Prostate gland (tissue), 2 donors: ENCODE measurements around the gene GRID2. TPM values are rescaled to one million over a fixed set of nuclear protein-coding genes. Genes with fewer than 3 reads are reported as not detected.

Experiments used
- DNase-seq: peaks from one replicate; pipeline ENCODE4 v3.0.0-alpha.2; 2019; ENCODE audit warnings: low spot score
- H3K27ac ChIP-seq, 2 donors: fragments of 200-600 bp; sonication (generic); 2 replicates each; pipeline ENCODE4 v1.5.1; 2017 to 2019
- H3K27me3 ChIP-seq: fragments of 200-600 bp; sonication (generic); replicated peaks from 2 replicates; pipeline ENCODE4 v1.5.1; 2019; ENCODE audit not compliant: insufficient read depth
- H3K36me3 ChIP-seq, 2 donors: fragments of 200-600 bp; sonication (generic); 1 replicate in 1 of 2; 2 replicates in 1 of 2; pipeline versions ENCODE4 v1.5.1 to v1.8.1; 2017 to 2019
- H3K4me1 ChIP-seq: fragments of 200-600 bp; sonication (generic); replicated peaks from 2 replicates; pipeline ENCODE4 v1.5.1; 2019
- H3K4me3 ChIP-seq, 2 donors: fragments of 200-600 bp; sonication (generic); 2 replicates each; pipeline ENCODE4 v1.5.1; 2017 to 2019
- H3K9me3 ChIP-seq: fragments of 200-600 bp; sonication (generic); 2 replicates; pipeline ENCODE4 v1.5.1; 2017
- POLR2A ChIP-seq: fragments of 450-650 bp; IDR thresholded peaks from one replicate; pipeline ENCODE4 v1.6.1; 2016; ENCODE audit warnings: antibody characterized with exemption, mild to moderate bottlenecking
- POLR2AphosphoS5 ChIP-seq: sonication (generic); formaldehyde crosslinking; IDR thresholded peaks from one replicate; pipeline ENCODE4 v1.6.1; 2017; ENCODE audit warnings: antibody characterized with exemption
- WGBS: methylation state at CpG from one replicate; pipeline ENCODE4 v1.1.5; 2018; 5-methylcytosine and 5-hydroxymethylcytosine counted together
- intact Hi-C: fragments of 100-400 bp; cut with DNase I; formaldehyde crosslinking; loops from one replicate; pipeline ENCODE4 v1.14.2; 2022
- total RNA-seq, 2 donors: library from RNA; depleted of rRNA; stranded (reverse); fragments of >200 nt; gene quantifications; one replicate each; pipeline ENCODE4 v1.1.0, GENCODE V29; 2016
- TF ChIP-seq, protein P1 (sequence below), 4 experiments: fragments of 200-600 bp in 2 of 4; fragments of 450-650 bp in 2 of 4; sonication (generic) in 2 of 4; IDR thresholded peaks; 1 replicate in 3 of 4; 2 replicates in 1 of 4; pipeline ENCODE4 v1.5.1; 2016 to 2019; ENCODE audit warnings: antibody characterized with exemption in 4 of 4, mild to moderate bottlenecking in 2 of 4, moderate library complexity in 2 of 4

Gene GRID2
- total RNA-seq, 2 donors from 2014 or later, result 0.09 to 11.0 TPM

DNA sequence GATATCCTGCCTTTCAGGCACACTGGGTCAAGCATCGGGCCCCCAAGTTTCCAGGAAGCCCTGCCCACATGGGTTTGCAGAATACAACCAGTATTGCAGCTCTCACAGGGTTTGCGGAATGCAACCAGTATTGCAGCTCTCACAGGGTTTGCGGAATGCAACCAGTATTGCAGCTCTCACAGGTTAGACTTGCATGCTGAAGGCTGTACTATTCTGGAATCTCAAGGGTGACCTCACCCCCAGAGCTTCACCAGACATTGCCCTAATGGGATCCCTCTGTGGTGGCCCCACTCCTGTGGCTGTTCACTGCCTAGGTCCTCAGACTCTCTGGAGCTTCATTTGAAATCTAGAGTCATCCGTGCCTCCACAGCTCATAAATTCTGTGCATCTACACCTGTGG lies 884.1 kb downstream of the GRID2 start:
- no peaks in the 10 kb centered on the region for H3K4me1 ChIP-seq
- H3K4me3 ChIP-seq, result no peak overlapping the region
- H3K9me3 ChIP-seq, result no peaks in the 10 kb centered on the region
- no peaks in the 10 kb centered on the region for H3K27me3 ChIP-seq
- DNase-seq, result no peak
- 92% methylated on average over 4 of the region's 4 CpGs for WGBS
- TF ChIP-seq, protein P1, sequence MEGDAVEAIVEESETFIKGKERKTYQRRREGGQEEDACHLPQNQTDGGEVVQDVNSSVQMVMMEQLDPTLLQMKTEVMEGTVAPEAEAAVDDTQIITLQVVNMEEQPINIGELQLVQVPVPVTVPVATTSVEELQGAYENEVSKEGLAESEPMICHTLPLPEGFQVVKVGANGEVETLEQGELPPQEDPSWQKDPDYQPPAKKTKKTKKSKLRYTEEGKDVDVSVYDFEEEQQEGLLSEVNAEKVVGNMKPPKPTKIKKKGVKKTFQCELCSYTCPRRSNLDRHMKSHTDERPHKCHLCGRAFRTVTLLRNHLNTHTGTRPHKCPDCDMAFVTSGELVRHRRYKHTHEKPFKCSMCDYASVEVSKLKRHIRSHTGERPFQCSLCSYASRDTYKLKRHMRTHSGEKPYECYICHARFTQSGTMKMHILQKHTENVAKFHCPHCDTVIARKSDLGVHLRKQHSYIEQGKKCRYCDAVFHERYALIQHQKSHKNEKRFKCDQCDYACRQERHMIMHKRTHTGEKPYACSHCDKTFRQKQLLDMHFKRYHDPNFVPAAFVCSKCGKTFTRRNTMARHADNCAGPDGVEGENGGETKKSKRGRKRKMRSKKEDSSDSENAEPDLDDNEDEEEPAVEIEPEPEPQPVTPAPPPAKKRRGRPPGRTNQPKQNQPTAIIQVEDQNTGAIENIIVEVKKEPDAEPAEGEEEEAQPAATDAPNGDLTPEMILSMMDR (IDR thresholded peaks at IDR 0.05), result no peak
- no peak for TF ChIP-seq POLR2AphosphoS5
- no peak for TF ChIP-seq POLR2A
- no peaks in the 10 kb centered on the region for H3K36me3 ChIP-seq
- intact Hi-C loops, result no loop called here
- no peak overlapping the region for H3K27ac ChIP-seq

DNA sequence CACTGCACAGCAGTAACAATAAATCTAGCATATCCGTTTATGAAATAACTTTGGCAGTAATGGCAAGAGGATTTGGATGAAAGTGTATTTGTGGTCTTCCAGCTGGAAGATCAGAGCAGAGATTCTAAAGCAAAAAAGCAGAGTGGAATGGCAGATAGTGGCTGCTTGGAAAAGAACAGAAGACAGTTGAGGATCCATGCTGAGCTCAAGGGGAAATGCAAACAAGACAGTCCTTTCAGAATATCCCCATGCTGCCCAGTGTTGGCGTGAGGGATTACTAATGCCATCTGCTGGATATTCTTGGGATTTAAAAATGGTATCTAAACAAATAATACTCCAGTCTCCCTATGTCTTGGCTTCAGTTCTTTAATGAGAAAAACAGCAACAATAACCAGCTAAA lies 895.7 kb downstream of the GRID2 start:
- no peaks in the 10 kb centered on the region for H3K36me3 ChIP-seq
- TF ChIP-seq POLR2A, result no peak
- TF ChIP-seq, protein P1 (IDR thresholded peaks at IDR 0.05), result peak in 3 of 4 experiments; percentile 20 to 52 (median 49)
- no peak overlapping the region for H3K4me3 ChIP-seq
- 20% methylated on average over 2 of the region's 2 CpGs for WGBS
- no peak for DNase-seq
- no peak overlapping the region for H3K27ac ChIP-seq
- no peaks in the 10 kb centered on the region for H3K4me1 ChIP-seq
- no peaks in the 10 kb centered on the region for H3K9me3 ChIP-seq
- H3K27me3 ChIP-seq, result no peaks in the 10 kb centered on the region
- intact Hi-C loops, result no loop called here

DNA sequence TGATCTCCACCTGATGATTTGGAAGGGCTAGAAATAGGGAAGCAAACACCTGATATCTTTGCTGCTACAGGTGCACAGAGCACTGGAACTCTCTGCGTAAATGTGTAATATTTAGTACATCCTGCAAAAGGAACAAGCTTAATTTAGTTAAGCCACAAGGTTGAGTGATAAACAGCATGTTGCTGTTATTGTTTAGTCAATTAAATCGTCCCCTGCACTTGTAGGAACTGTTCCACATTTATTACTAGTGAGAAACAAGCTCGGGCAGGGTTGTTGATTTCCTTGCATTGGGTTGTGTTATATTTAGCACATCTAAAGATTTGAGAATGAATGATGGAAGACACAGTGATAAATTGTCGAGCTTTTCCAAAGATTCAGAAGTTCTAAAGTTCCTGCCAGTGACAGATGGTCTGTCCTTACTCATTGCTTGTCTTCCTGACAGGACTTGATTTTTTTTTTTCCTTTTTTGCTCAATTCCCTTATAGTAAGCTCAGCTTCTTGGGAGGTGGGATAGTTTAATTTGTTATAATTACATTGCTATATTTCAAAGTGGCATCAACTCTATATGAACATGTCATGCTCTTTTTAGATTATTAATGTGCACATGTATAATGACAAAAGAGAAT lies 897.8 kb downstream of the GRID2 start:
- intact Hi-C loops, result no loop called here
- H3K36me3 ChIP-seq, result no peaks in the 10 kb centered on the region
- H3K27me3 ChIP-seq, result no peaks in the 10 kb centered on the region
- 47% methylated on average over 4 of the region's 4 CpGs for WGBS
- DNase-seq, result no peak
- TF ChIP-seq POLR2A (no peak), POLR2AphosphoS5 (no peak)
- TF ChIP-seq, protein P1 (IDR thresholded peaks at IDR 0.05), result no peak
- H3K4me1 ChIP-seq, result no peaks in the 10 kb centered on the region
- no peaks in the 10 kb centered on the region for H3K9me3 ChIP-seq
- H3K4me3 ChIP-seq, result no peak overlapping the region
- no peak overlapping the region for H3K27ac ChIP-seq

DNA sequence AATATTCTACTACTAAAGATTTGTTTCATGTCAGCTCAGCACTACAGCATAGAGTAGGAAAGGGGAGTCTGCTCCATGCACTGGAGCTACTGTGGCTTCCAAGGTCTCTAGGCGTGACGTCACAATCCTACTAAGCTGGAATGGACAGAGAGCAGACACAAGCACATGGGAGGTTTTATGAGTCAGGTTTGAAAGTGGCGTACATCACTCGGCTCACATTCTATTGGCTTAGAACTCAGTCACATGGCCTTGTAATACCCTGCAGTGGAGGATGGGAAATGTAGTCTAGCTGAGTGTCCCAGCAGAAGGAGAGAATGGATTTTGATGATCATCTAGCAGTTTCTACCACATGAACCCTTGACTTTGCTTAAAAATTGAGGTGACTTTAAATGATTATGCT lies 899.9 kb downstream of the GRID2 start:
- intact Hi-C loops, result no loop called here
- TF ChIP-seq, protein P1 (IDR thresholded peaks at IDR 0.05), result no peak
- TF ChIP-seq POLR2AphosphoS5 (no peak), POLR2A (no peak)
- Histone ChIP-seq H3K27me3 (no peaks in the 10 kb centered on the region), H3K9me3 (no peaks in the 10 kb centered on the region), H3K36me3 (no peaks in the 10 kb centered on the region), H3K4me3 (no peak overlapping the region), H3K4me1 (no peaks in the 10 kb centered on the region), H3K27ac (no peak overlapping the region)
- no peak for DNase-seq
- 88% methylated on average over 4 of the region's 4 CpGs for WGBS

DNA sequence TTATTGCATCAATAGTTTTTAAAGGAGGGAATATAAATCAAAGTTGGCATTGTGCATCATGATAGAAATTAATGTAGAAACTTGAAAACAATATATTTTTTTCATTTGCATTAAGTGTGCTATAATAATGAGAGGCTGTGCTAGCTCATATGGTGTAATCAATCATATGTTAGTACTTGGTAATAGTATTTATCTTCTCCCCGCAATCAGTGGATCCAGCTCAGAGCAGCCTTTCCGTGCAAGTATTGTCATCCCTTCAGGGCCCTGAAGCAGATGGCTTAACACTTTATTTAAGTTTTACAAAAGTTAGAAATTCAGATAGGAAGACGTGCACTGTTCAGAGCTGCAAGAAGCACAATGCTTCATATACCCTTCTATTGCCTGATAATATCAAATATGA lies 908.5 kb downstream of the GRID2 start:
- H3K4me3 ChIP-seq, result no peak overlapping the region
- H3K27me3 ChIP-seq, result no peaks in the 10 kb centered on the region
- no peaks in the 10 kb centered on the region for H3K36me3 ChIP-seq
- WGBS, result 82% methylated on average over 3 of the region's 3 CpGs
- DNase-seq, result no peak
- no peak for TF ChIP-seq POLR2A
- no peak for TF ChIP-seq POLR2AphosphoS5
- TF ChIP-seq, protein P1 (IDR thresholded peaks at IDR 0.05), result no peak
- H3K9me3 ChIP-seq, result no peaks in the 10 kb centered on the region
- H3K27ac ChIP-seq, result no peak overlapping the region
- H3K4me1 ChIP-seq, result no peaks in the 10 kb centered on the region
- intact Hi-C loops, result no loop called here
